ENCODE measurements around the gene DENND4C.

DENND4C gene

GRCh38 chr9:19313573-19313972 lies 83.1 kb downstream of the DENND4C start:
- no peaks in the 10 kb centered on the region for H3K27me3 ChIP-seq (ENCODE audit: insufficient read depth, low read length, poor library complexity)
- no peak for TF ChIP-seq CTCF (IDR thresholded peaks at IDR 0.05; ENCODE audit: borderline replicate concordance, extremely low read depth, low read length, poor library complexity, severe bottlenecking)
- ATAC-seq (ENCODE audit: insufficient read depth, low read depth): no peak
- no peak overlapping the region for H3K27ac ChIP-seq (ENCODE audit: low read length)
- peaks cover 14% of the 10 kb centered on the region; the same call in 1 of the 2 replicates for H3K36me3 ChIP-seq (ENCODE audit: insufficient read depth, low read length)
- no peaks in the 10 kb centered on the region for H4K20me1 ChIP-seq (ENCODE audit: insufficient read depth, low read length)
- no peaks in the 10 kb centered on the region for H3K79me2 ChIP-seq (ENCODE audit: insufficient read depth, low read length)
- H3K4me2 ChIP-seq (ENCODE audit: insufficient read depth, low read length): no peak overlapping the region
- no peak overlapping the region for H2AFZ ChIP-seq (ENCODE audit: low read depth, low read length)
- H3K9ac ChIP-seq (ENCODE audit: low read depth, low read length): no peak overlapping the region
- no peak overlapping the region for H3K4me3 ChIP-seq (ENCODE audit: low read depth in 1 of 2, low read length in 2 of 2)
- H3K4me1 ChIP-seq (ENCODE audit: insufficient read depth, low read length): no peaks in the 10 kb centered on the region
- no peaks in the 10 kb centered on the region for H3K9me3 ChIP-seq (ENCODE audit: insufficient read depth, low read length, severe bottlenecking)
- DNase-seq: no peak

DNA sequence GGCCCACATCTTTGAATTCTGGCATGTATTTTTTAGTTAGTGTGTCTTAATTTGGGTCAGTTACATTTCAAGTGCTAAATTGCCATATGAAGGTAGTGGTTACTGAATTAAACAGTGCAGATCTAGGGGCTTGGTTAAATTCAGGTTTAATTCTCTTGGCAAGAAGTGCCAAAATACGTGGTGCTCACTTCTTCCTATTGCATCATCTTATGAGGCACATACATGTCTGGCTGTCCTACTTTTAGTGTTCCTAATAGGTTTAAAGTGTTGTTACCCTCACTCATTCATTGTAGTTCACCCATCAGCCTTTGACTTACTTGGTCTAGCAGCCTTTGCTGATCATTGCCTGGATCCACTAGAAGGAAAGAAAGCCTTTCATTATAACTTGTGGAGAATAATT lies 90.0 kb downstream of the DENND4C start:
- Histone ChIP-seq H3K4me1 (ENCODE audit: insufficient read depth, low read length) (no peaks in the 10 kb centered on the region), H3K4me3 (ENCODE audit: low read depth in 1 of 2, low read length in 2 of 2) (no peak overlapping the region), H3K36me3 (ENCODE audit: insufficient read depth, low read length) (peaks cover 26% of the 10 kb centered on the region; the same call in 1 of the 2 replicates), H3K27ac (ENCODE audit: low read length) (no peak overlapping the region), H4K20me1 (ENCODE audit: insufficient read depth, low read length) (no peaks in the 10 kb centered on the region), H3K27me3 (ENCODE audit: insufficient read depth, low read length, poor library complexity) (no peaks in the 10 kb centered on the region), H3K9ac (ENCODE audit: low read depth, low read length) (no peak overlapping the region), H2AFZ (ENCODE audit: low read depth, low read length) (no peak overlapping the region), H3K9me3 (ENCODE audit: insufficient read depth, low read length, severe bottlenecking) (no peaks in the 10 kb centered on the region), H3K4me2 (ENCODE audit: insufficient read depth, low read length) (no peak overlapping the region), H3K79me2 (ENCODE audit: insufficient read depth, low read length) (no peaks in the 10 kb centered on the region)
- ATAC-seq (ENCODE audit: insufficient read depth, low read depth): no peak
- TF ChIP-seq CTCF (IDR thresholded peaks at IDR 0.05; ENCODE audit: borderline replicate concordance, extremely low read depth, low read length, poor library complexity, severe bottlenecking): no peak
- TF ChIP-seq EZH2 (IDR thresholded peaks at IDR 0.05; ENCODE audit: borderline replicate concordance, low read depth, low read length, severe bottlenecking): no peak
- DNase-seq: no peak

- H3K4me2 ChIP-seq (ENCODE audit: insufficient read depth, low read length): no peak overlapping the region
- no peak overlapping the region for H3K4me3 ChIP-seq (ENCODE audit: low read depth in 1 of 2, low read length in 2 of 2)
- no peaks in the 10 kb centered on the region for H3K79me2 ChIP-seq (ENCODE audit: insufficient read depth, low read length)
- TF ChIP-seq CTCF (IDR thresholded peaks at IDR 0.05; ENCODE audit: borderline replicate concordance, extremely low read depth, low read length, poor library complexity, severe bottlenecking) (no peak), EZH2 (IDR thresholded peaks at IDR 0.05; ENCODE audit: borderline replicate concordance, low read depth, low read length, severe bottlenecking) (no peak)
- no peaks in the 10 kb centered on the region for H3K27me3 ChIP-seq (ENCODE audit: insufficient read depth, low read length, poor library complexity)
- no peaks in the 10 kb centered on the region for H3K9me3 ChIP-seq (ENCODE audit: insufficient read depth, low read length, severe bottlenecking)
- H3K27ac ChIP-seq (ENCODE audit: low read length): no peak overlapping the region
- peaks cover 40% of the 10 kb centered on the region for H3K36me3 ChIP-seq (ENCODE audit: insufficient read depth, low read length)
- ATAC-seq (ENCODE audit: insufficient read depth, low read depth) (no peak), DNase-seq (no peak)
- no peaks in the 10 kb centered on the region for H3K4me1 ChIP-seq (ENCODE audit: insufficient read depth, low read length)
- H2AFZ ChIP-seq (ENCODE audit: low read depth, low read length): no peak overlapping the region
- H4K20me1 ChIP-seq (ENCODE audit: insufficient read depth, low read length): no peaks in the 10 kb centered on the region
- no peak overlapping the region for H3K9ac ChIP-seq (ENCODE audit: low read depth, low read length)
These were observed 101.4 kb downstream of the DENND4C start for GRCh38 chr9:19331877-19332276.

- H3K4me2 ChIP-seq (ENCODE audit: insufficient read depth, low read length): no peak overlapping the region
- no peaks in the 10 kb centered on the region for H3K4me1 ChIP-seq (ENCODE audit: insufficient read depth, low read length)
- TF ChIP-seq EZH2 (IDR thresholded peaks at IDR 0.05; ENCODE audit: borderline replicate concordance, low read depth, low read length, severe bottlenecking): no peak
- TF ChIP-seq CTCF (IDR thresholded peaks at IDR 0.05; ENCODE audit: borderline replicate concordance, extremely low read depth, low read length, poor library complexity, severe bottlenecking): no peak
- no peaks in the 10 kb centered on the region for H3K27me3 ChIP-seq (ENCODE audit: insufficient read depth, low read length, poor library complexity)
- H3K9me3 ChIP-seq (ENCODE audit: insufficient read depth, low read length, severe bottlenecking): no peaks in the 10 kb centered on the region
- no peaks in the 10 kb centered on the region for H3K79me2 ChIP-seq (ENCODE audit: insufficient read depth, low read length)
- H3K4me3 ChIP-seq (ENCODE audit: low read depth in 1 of 2, low read length in 2 of 2): no peak overlapping the region
- ATAC-seq (ENCODE audit: insufficient read depth, low read depth) (no peak), DNase-seq (no peak)
- no peak overlapping the region for H2AFZ ChIP-seq (ENCODE audit: low read depth, low read length)
- no peak overlapping the region for H3K27ac ChIP-seq (ENCODE audit: low read length)
- no peak overlapping the region for H3K9ac ChIP-seq (ENCODE audit: low read depth, low read length)
- H4K20me1 ChIP-seq (ENCODE audit: insufficient read depth, low read length): no peaks in the 10 kb centered on the region
- H3K36me3 ChIP-seq (ENCODE audit: insufficient read depth, low read length): peaks cover 38% of the 10 kb centered on the region
These were observed 105.7 kb downstream of the DENND4C start for GRCh38 chr9:19336166-19336565.

All from DND-41 (cell line).